ENCODE measurements around the gene CORO1C.

DNA sequence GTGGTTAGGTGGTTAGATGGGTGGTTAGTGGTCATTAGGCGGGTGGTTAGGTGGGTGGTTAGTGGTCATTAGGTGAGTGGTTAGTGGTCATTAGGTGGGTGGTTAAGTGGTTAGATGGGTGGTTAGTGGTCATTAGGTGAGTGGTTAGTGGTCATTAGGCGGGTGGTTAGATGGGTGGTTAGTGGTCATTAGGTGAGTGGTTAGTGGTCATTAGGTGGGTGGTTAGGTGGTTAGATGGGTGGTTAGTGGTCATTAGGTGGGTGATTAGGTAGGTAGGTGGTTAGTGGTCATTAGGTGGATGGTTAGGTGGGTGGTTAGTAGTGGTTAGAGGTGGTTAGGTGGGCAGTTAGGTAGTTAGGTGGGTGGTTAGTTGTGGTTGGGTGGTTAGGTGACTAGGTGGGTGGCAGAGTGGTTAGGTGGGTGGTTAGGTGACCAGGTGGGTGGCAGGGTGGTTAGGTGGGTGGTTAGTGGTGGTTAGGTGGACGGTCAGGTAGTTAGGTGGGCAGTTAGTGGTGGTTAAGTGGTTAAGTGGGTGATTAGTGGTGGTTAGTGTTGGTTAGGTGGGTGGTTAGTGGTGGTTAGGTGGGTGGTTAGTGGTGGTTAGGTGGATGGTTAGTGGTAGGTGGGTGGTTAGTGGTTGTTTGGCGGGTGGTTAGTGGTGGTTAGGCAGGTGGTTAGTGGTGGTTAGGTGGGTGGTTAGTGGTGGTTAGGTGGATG lies 125.5 kb downstream of the CORO1C start:
- TF ChIP-seq, protein P1, sequence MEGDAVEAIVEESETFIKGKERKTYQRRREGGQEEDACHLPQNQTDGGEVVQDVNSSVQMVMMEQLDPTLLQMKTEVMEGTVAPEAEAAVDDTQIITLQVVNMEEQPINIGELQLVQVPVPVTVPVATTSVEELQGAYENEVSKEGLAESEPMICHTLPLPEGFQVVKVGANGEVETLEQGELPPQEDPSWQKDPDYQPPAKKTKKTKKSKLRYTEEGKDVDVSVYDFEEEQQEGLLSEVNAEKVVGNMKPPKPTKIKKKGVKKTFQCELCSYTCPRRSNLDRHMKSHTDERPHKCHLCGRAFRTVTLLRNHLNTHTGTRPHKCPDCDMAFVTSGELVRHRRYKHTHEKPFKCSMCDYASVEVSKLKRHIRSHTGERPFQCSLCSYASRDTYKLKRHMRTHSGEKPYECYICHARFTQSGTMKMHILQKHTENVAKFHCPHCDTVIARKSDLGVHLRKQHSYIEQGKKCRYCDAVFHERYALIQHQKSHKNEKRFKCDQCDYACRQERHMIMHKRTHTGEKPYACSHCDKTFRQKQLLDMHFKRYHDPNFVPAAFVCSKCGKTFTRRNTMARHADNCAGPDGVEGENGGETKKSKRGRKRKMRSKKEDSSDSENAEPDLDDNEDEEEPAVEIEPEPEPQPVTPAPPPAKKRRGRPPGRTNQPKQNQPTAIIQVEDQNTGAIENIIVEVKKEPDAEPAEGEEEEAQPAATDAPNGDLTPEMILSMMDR (IDR thresholded peaks at IDR 0.05; ENCODE audit: extremely low read depth in 1 of 2, insufficient read depth in 1 of 2, low read depth in 1 of 2, low read length in 2 of 2): no peak
- TF ChIP-seq, protein P2, sequence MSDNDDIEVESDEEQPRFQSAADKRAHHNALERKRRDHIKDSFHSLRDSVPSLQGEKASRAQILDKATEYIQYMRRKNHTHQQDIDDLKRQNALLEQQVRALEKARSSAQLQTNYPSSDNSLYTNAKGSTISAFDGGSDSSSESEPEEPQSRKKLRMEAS (IDR thresholded peaks at IDR 0.05; ENCODE audit: insufficient read depth, insufficient read length): no peak
- TF ChIP-seq POLR2AphosphoS5 (IDR thresholded peaks at IDR 0.05; ENCODE audit: insufficient read depth, low read depth, low read length): no peak

All from endothelial cell of umbilical vein (primary cell).